Activated CD4-positive, alpha-beta T cell treated with anti-CD3 and anti-CD28 coated beads, Interleukin-2, amount 10 ng/mL, durations not matched to agents 7 days and 5 days (primary cell): Measurements from ENCODE around the gene PSEN2. TPM values are rescaled to one million over a fixed set of nuclear protein-coding genes. Genes with fewer than 3 reads are reported as not detected.

Experiments used
- CTCF ChIA-PET: fragments of 350-600 bp; sonication (Branson Sonifier 250); formaldehyde crosslinking; loops from one replicate; lab custom pipeline; 2021; ENCODE audit warnings: antibody characterized with exemption; lab: Charles Lee
- POLR2A ChIA-PET: fragments of 350-600 bp; sonication (Branson Sonifier 250); formaldehyde crosslinking; loops from one replicate; lab custom pipeline; 2021; ENCODE audit warnings: antibody characterized with exemption; lab: Charles Lee
- DNase-seq: peaks from one replicate; pipeline ENCODE4 v3.0.0-alpha.2; 2020
- H3K27ac Mint-ChIP-seq: one replicate; pipeline ENCODE4 v1.8.0; 2021; ENCODE audit warnings: mild to moderate bottlenecking, moderate library complexity, mixed read lengths
- H3K27me3 Mint-ChIP-seq: one replicate; pipeline ENCODE4 v1.8.0; 2021; ENCODE audit warnings: mixed read lengths
- H3K36me3 Mint-ChIP-seq: one replicate; pipeline ENCODE4 v1.8.0; 2021; ENCODE audit warnings: low read depth, mixed read lengths
- H3K4me1 Mint-ChIP-seq: one replicate; pipeline ENCODE4 v1.8.0; 2021; ENCODE audit warnings: mixed read lengths
- H3K4me3 Mint-ChIP-seq: one replicate; pipeline ENCODE4 v1.8.0; 2021; ENCODE audit warnings: mild to moderate bottlenecking, moderate library complexity, mixed read lengths
- H3K9me3 Mint-ChIP-seq: one replicate; pipeline ENCODE4 v1.8.0; 2021; ENCODE audit warnings: mixed read lengths
- total RNA-seq, 2 experiments: library from RNA; stranded (reverse); gene quantifications; one replicate each; pipeline ENCODE4 v1.2.3, GENCODE V29; 2021

The PSEN2 gene
- total RNA-seq, 2 experiments from 2014 or later: 2.0 to 2.9 TPM

- peaks cover 60% of the 10 kb centered on the region for H3K4me1 Mint-ChIP-seq
- CTCF ChIA-PET: interaction anchor here (1.0 to 3.2 kb wide), 7 partner anchors 10 to 256 kb away, joined by 3 to 12 read pairs (median 4); partner anchors contain the start of gene PSEN2
These were observed 11.8 kb downstream of the PSEN2 start for GRCh38 chr1:226882187-226882586.

GRCh38 chr1:226882631-226883409 lies 12.4 kb downstream of the PSEN2 start:
- Mint-ChIP-seq H3K27me3 (no peaks in the 10 kb centered on the region), H3K9me3 (no peaks in the 10 kb centered on the region), H3K4me1 (peaks cover 60% of the 10 kb centered on the region), H3K27ac (peak overlapping the region; percentile 91), H3K36me3 (peaks cover 4% of the 10 kb centered on the region), H3K4me3 (peak overlapping the region; percentile 51)
- ChIA-PET CTCF (interaction anchor here (0.6 to 3.2 kb wide), 11 partner anchors 10 to 590 kb away, joined by 3 to 12 read pairs (median 4); partner anchors contain the start of genes COQ8A and PSEN2), POLR2A (interaction anchor here (0.6 kb wide), 2 partner anchors 30 to 230 kb away, joined by 3 read pairs; no protein-coding TSS in a partner anchor)
- DNase-seq: peak; percentile 54

More at GRCh38 chr1:226882187-226882586, 11.8 kb downstream of the PSEN2 start:
- POLR2A ChIA-PET: interaction anchor here (0.6 kb wide), 1 partner anchor 229 kb away, joined by 3 read pairs; no protein-coding TSS in a partner anchor
- H3K4me3 Mint-ChIP-seq: peak overlapping the region; percentile 51
- peak; percentile 41 for DNase-seq
- peaks cover 4% of the 10 kb centered on the region for H3K36me3 Mint-ChIP-seq
- no peaks in the 10 kb centered on the region for H3K9me3 Mint-ChIP-seq
- H3K27ac Mint-ChIP-seq: peak overlapping the region; percentile 91
- no peaks in the 10 kb centered on the region for H3K27me3 Mint-ChIP-seq

GRCh38 chr1:226883630-226884029 lies 13.2 kb downstream of the PSEN2 start:
- Mint-ChIP-seq H3K4me1 (peaks cover 60% of the 10 kb centered on the region), H3K4me3 (peak overlapping the region; percentile 51), H3K9me3 (no peaks in the 10 kb centered on the region), H3K36me3 (peaks cover 4% of the 10 kb centered on the region), H3K27ac (peak overlapping the region; percentile 91), H3K27me3 (no peaks in the 10 kb centered on the region)
- POLR2A ChIA-PET: no interaction called here
- DNase-seq: no peak
- CTCF ChIA-PET: interaction anchor here (0.6 to 3.2 kb wide), 9 partner anchors 10 to 320 kb away, joined by 3 to 12 read pairs (median 5); partner anchors contain the start of gene PSEN2

GRCh38 chr1:226884116-226884625 lies 13.8 kb downstream of the PSEN2 start:
- peak overlapping the region; percentile 91 for H3K27ac Mint-ChIP-seq
- peak overlapping the region; percentile 24 for H3K4me3 Mint-ChIP-seq
- CTCF ChIA-PET: interaction anchor here (0.6 to 3.2 kb wide), 8 partner anchors 9 to 745 kb away, joined by 3 to 12 read pairs (median 5); partner anchors contain the start of gene PSEN2
- H3K36me3 Mint-ChIP-seq: peaks cover 4% of the 10 kb centered on the region
- peaks cover 60% of the 10 kb centered on the region for H3K4me1 Mint-ChIP-seq
- POLR2A ChIA-PET: no interaction called here
- no peaks in the 10 kb centered on the region for H3K27me3 Mint-ChIP-seq
- no peak for DNase-seq
- no peaks in the 10 kb centered on the region for H3K9me3 Mint-ChIP-seq

- H3K9me3 Mint-ChIP-seq: no peaks in the 10 kb centered on the region
- H3K27me3 Mint-ChIP-seq: no peaks in the 10 kb centered on the region
- ChIA-PET POLR2A (interaction anchor here (0.6 kb wide), 1 partner anchor 187 kb away, joined by 3 read pairs; no protein-coding TSS in a partner anchor), CTCF (interaction anchor here (0.5 to 2.0 kb wide), 6 partner anchors 8 to 746 kb away, joined by 3 to 7 read pairs (median 3); no protein-coding TSS in a partner anchor)
- H3K4me3 Mint-ChIP-seq: no peak overlapping the region
- peak overlapping the region; percentile 91 for H3K27ac Mint-ChIP-seq
- H3K4me1 Mint-ChIP-seq: peaks cover 60% of the 10 kb centered on the region
- peaks cover 4% of the 10 kb centered on the region for H3K36me3 Mint-ChIP-seq
- no peak for DNase-seq
These were observed 14.8 kb downstream of the PSEN2 start for GRCh38 chr1:226884966-226885820.

- no peak overlapping the region for H3K4me3 Mint-ChIP-seq
- CTCF ChIA-PET: interaction anchor here (1.1 to 1.4 kb wide), 3 partner anchors 9 to 13 kb away, joined by 3 to 6 read pairs (median 5); no protein-coding TSS in a partner anchor
- H3K9me3 Mint-ChIP-seq: no peaks in the 10 kb centered on the region
- H3K36me3 Mint-ChIP-seq: no peaks in the 10 kb centered on the region
- POLR2A ChIA-PET: interaction anchor here (0.6 kb wide), 1 partner anchor 186 kb away, joined by 3 read pairs; no protein-coding TSS in a partner anchor
- peaks cover 52% of the 10 kb centered on the region for H3K4me1 Mint-ChIP-seq
- no peaks in the 10 kb centered on the region for H3K27me3 Mint-ChIP-seq
- no peak for DNase-seq
- peak overlapping the region; percentile 91 for H3K27ac Mint-ChIP-seq
These were observed 15.9 kb downstream of the PSEN2 start for GRCh38 chr1:226886122-226886901.

GRCh38 chr1:226887006-226887405 lies 16.6 kb downstream of the PSEN2 start:
- ChIA-PET CTCF (interaction anchor here (1.3 to 1.4 kb wide), 2 partner anchors 8 to 13 kb away, joined by 5 to 6 read pairs; no protein-coding TSS in a partner anchor), POLR2A (no interaction called here)
- Mint-ChIP-seq H3K27me3 (no peaks in the 10 kb centered on the region), H3K36me3 (no peaks in the 10 kb centered on the region), H3K27ac (no peak overlapping the region), H3K4me1 (peaks cover 45% of the 10 kb centered on the region), H3K4me3 (no peak overlapping the region), H3K9me3 (no peaks in the 10 kb centered on the region)
- DNase-seq: no peak

- ChIA-PET POLR2A (no interaction called here), CTCF (no interaction called here)
- peaks cover 35% of the 10 kb centered on the region for H3K4me1 Mint-ChIP-seq
- no peaks in the 10 kb centered on the region for H3K36me3 Mint-ChIP-seq
- no peak overlapping the region for H3K27ac Mint-ChIP-seq
- no peak for DNase-seq
- no peaks in the 10 kb centered on the region for H3K27me3 Mint-ChIP-seq
- no peak overlapping the region for H3K4me3 Mint-ChIP-seq
- no peaks in the 10 kb centered on the region for H3K9me3 Mint-ChIP-seq
These were observed 17.6 kb downstream of the PSEN2 start for GRCh38 chr1:226888021-226888420.

- no peaks in the 10 kb centered on the region for H3K36me3 Mint-ChIP-seq
- CTCF ChIA-PET: interaction anchor here (0.6 kb wide), 1 partner anchor 55 kb away, joined by 3 read pairs; no protein-coding TSS in a partner anchor
- POLR2A ChIA-PET: no interaction called here
- H3K4me3 Mint-ChIP-seq: no peak overlapping the region
- no peaks in the 10 kb centered on the region for H3K27me3 Mint-ChIP-seq
- peaks cover 28% of the 10 kb centered on the region for H3K4me1 Mint-ChIP-seq
- H3K27ac Mint-ChIP-seq: no peak overlapping the region
- DNase-seq: no peak
- no peaks in the 10 kb centered on the region for H3K9me3 Mint-ChIP-seq
These were observed 18.4 kb downstream of the PSEN2 start for GRCh38 chr1:226888816-226889215.

GRCh38 chr1:226889616-226890330 lies 19.4 kb downstream of the PSEN2 start:
- ChIA-PET CTCF (interaction anchor here (0.6 kb wide), 1 partner anchor 41 kb away, joined by 3 read pairs; no protein-coding TSS in a partner anchor), POLR2A (no interaction called here)
- no peaks in the 10 kb centered on the region for H3K9me3 Mint-ChIP-seq

More at GRCh38 chr1:226889616-226890330, 19.4 kb downstream of the PSEN2 start:
- no peaks in the 10 kb centered on the region for H3K27me3 Mint-ChIP-seq
- no peak overlapping the region for H3K27ac Mint-ChIP-seq
- H3K4me1 Mint-ChIP-seq: peaks cover 18% of the 10 kb centered on the region
- no peak overlapping the region for H3K4me3 Mint-ChIP-seq
- H3K36me3 Mint-ChIP-seq: no peaks in the 10 kb centered on the region
- DNase-seq: no peak
